Measurements from ENCODE around the gene FARSB. TPM values are rescaled to one million over a fixed set of nuclear protein-coding genes. Genes with fewer than 3 reads are reported as not detected.
A peak's percentile ranks its signal among the peaks of the same experiment; 100 is the strongest.

FARSB gene
- polyA plus RNA-seq, 3 donors, result 5.8 to 10.9 (median 8.4) TPM

GRCh38 chr2:222609381-222609780 is 46.5 kb downstream of the FARSB start:
- intact Hi-C loops (cut with micrococcal nuclease), result no loop called here
- H3K4me1 ChIP-seq (ENCODE audit: control insufficient read depth in 1 of 2, insufficient read depth in 2 of 2, low read length in 2 of 2), result peaks cover 4 to 11% of the 10 kb centered on the region in 2 donors
- H2AFZ ChIP-seq (ENCODE audit: insufficient read depth, low read depth, low read length, poor library complexity, severe bottlenecking), result no peak overlapping the region
- H3K27ac ChIP-seq (ENCODE audit: low read depth in 1 of 2, low read length in 2 of 2), result no peak overlapping the region
- H3K27me3 Mint-ChIP-seq (ENCODE audit: low read depth in 3 of 3), result no peaks in the 10 kb centered on the region
- peaks cover 18% of the 10 kb centered on the region for H3K4me1 Mint-ChIP-seq
- no peaks in the 10 kb centered on the region for H3K9me3 ChIP-seq (replicated peaks in 1 of 2; ENCODE audit: control insufficient read depth in 1 of 2, insufficient read depth in 1 of 2, low read length in 2 of 2)
- no peaks in the 10 kb centered on the region for H4K20me1 ChIP-seq (ENCODE audit: insufficient read depth, low read length)
- no peak overlapping the region for H3K9ac ChIP-seq (ENCODE audit: insufficient read depth, low read length, poor library complexity, severe bottlenecking)
- H3K9me3 Mint-ChIP-seq, result no peaks in the 10 kb centered on the region
- H3K36me3 ChIP-seq (replicated peaks in 1 of 2; ENCODE audit: control insufficient read depth in 1 of 2, insufficient read depth in 2 of 2, low read length in 2 of 2), result peaks cover 25 to 68% of the 10 kb centered on the region in 2 donors
- no peak overlapping the region for H3K4me3 ChIP-seq (replicated peaks in 1 of 3; ENCODE audit: low read depth in 2 of 3, low read length in 3 of 3)
- no peaks in the 10 kb centered on the region for H3K27me3 ChIP-seq (ENCODE audit: control insufficient read depth in 2 of 2, insufficient read depth in 2 of 2, low read length in 2 of 2)
- H3K4me3 Mint-ChIP-seq, result no peak overlapping the region
- no peak overlapping the region for H3K4me2 ChIP-seq (replicated peaks; ENCODE audit: extremely low read depth, low read length, poor library complexity, severe bottlenecking)
- no peak for TF ChIP-seq CTCF (IDR thresholded peaks at IDR 0.05)
- 97% methylated on average over 3 of the region's 3 CpGs for WGBS (ENCODE audit: insufficient coverage)
- H3K79me2 ChIP-seq (ENCODE audit: insufficient read depth, low read length), result peaks cover 3% of the 10 kb centered on the region
- H3K36me3 Mint-ChIP-seq, result peaks cover 30 to 37% of the 10 kb centered on the region in 2 donors
- no peak overlapping the region for H3K27ac Mint-ChIP-seq
- no peak for DNase-seq

- peaks cover 18% of the 10 kb centered on the region for H3K4me1 Mint-ChIP-seq
- H3K27ac Mint-ChIP-seq, result peak overlapping the region in 1 of 7 donors; percentile 2
- DNase-seq, result no peak
- H3K27me3 ChIP-seq (ENCODE audit: control insufficient read depth in 2 of 2, insufficient read depth in 2 of 2, low read length in 2 of 2), result no peaks in the 10 kb centered on the region
- WGBS (ENCODE audit: insufficient coverage), result no CpG with 5 or more reads among the region's 4 CpGs
- H3K27ac ChIP-seq (ENCODE audit: low read depth in 1 of 2, low read length in 2 of 2), result no peak overlapping the region
- H3K4me3 ChIP-seq (replicated peaks in 1 of 3; ENCODE audit: low read depth in 2 of 3, low read length in 3 of 3), result no peak overlapping the region
- H3K27me3 Mint-ChIP-seq (ENCODE audit: low read depth in 3 of 3), result no peaks in the 10 kb centered on the region
- peaks cover 3% of the 10 kb centered on the region for H3K79me2 ChIP-seq (ENCODE audit: insufficient read depth, low read length)
- no peak overlapping the region for H2AFZ ChIP-seq (ENCODE audit: insufficient read depth, low read depth, low read length, poor library complexity, severe bottlenecking)
- peaks cover 31 to 39% of the 10 kb centered on the region in 2 donors for H3K36me3 Mint-ChIP-seq
- intact Hi-C loops (cut with micrococcal nuclease), result no loop called here
- no peak for TF ChIP-seq CTCF (IDR thresholded peaks at IDR 0.05)
- no peak overlapping the region for H3K4me2 ChIP-seq (replicated peaks; ENCODE audit: extremely low read depth, low read length, poor library complexity, severe bottlenecking)
- no peaks in the 10 kb centered on the region for H3K9me3 ChIP-seq (replicated peaks in 1 of 2; ENCODE audit: control insufficient read depth in 1 of 2, insufficient read depth in 1 of 2, low read length in 2 of 2)
- H4K20me1 ChIP-seq (ENCODE audit: insufficient read depth, low read length), result no peaks in the 10 kb centered on the region
- no peaks in the 10 kb centered on the region for H3K9me3 Mint-ChIP-seq
- H3K4me3 Mint-ChIP-seq, result no peak overlapping the region
- H3K4me1 ChIP-seq (ENCODE audit: control insufficient read depth in 1 of 2, insufficient read depth in 2 of 2, low read length in 2 of 2), result peaks cover 4 to 11% of the 10 kb centered on the region in 2 donors
- H3K36me3 ChIP-seq (replicated peaks in 1 of 2; ENCODE audit: control insufficient read depth in 1 of 2, insufficient read depth in 2 of 2, low read length in 2 of 2), result peaks cover 20 to 60% of the 10 kb centered on the region in 2 donors
- no peak overlapping the region for H3K9ac ChIP-seq (ENCODE audit: insufficient read depth, low read length, poor library complexity, severe bottlenecking)
These were observed 47.8 kb downstream of the FARSB start for GRCh38 chr2:222608081-222608480.

Data from CD14-positive monocyte (primary cell).